RWPE2 (cell line): ENCODE results near the gene PDF.
A peak's percentile ranks its signal among the peaks of the same experiment; 100 is the strongest.

Source experiments
- ATAC-seq: fragments of 200-7000 bp; cut with Tn5 transposase; 3 replicates; pipeline ENCODE4 v1.9.1; 2021; ENCODE audit warnings: low read depth
- DNase-seq: peaks from one replicate; pipeline ENCODE4 v3.0.0-alpha.2; 2020; ENCODE audit warnings: low spot score
- H3K27ac ChIP-seq: fragments of 450-650 bp; 2 replicates; pipeline ENCODE4 v1.5.1; 2017; ENCODE audit warnings: mild to moderate bottlenecking; ENCODE audit not compliant: poor library complexity, severe bottlenecking
- H3K27me3 ChIP-seq: fragments of 250-450 bp; sonication (Bioruptor Pico); 2 replicates; pipeline ENCODE4 v1.5.1; 2021; ENCODE audit warnings: mild to moderate bottlenecking, moderate library complexity; ENCODE audit not compliant: insufficient read depth, poor library complexity, severe bottlenecking
- H3K36me3 ChIP-seq: fragments of 250-450 bp; sonication (Bioruptor Pico); 2 replicates; pipeline ENCODE4 v1.5.1; 2020; ENCODE audit warnings: low read depth, mild to moderate bottlenecking, moderate library complexity
- H3K4me1 ChIP-seq: fragments of 250-450 bp; sonication (Bioruptor Pico); 2 replicates; pipeline ENCODE4 v1.5.1; 2021; ENCODE audit warnings: mild to moderate bottlenecking, moderate library complexity; ENCODE audit not compliant: insufficient read depth, poor library complexity, severe bottlenecking
- H3K4me3 ChIP-seq: fragments of 250-450 bp; sonication (Bioruptor Pico); 2 replicates; pipeline ENCODE4 v1.5.1; 2021; ENCODE audit warnings: mild to moderate bottlenecking, moderate library complexity; ENCODE audit not compliant: severe bottlenecking
- H3K9me3 ChIP-seq: fragments of 250-450 bp; sonication (Bioruptor Pico); 2 replicates; pipeline ENCODE4 v1.5.1; 2021; ENCODE audit warnings: mild to moderate bottlenecking, moderate library complexity; ENCODE audit not compliant: severe bottlenecking
- CTCF ChIP-seq: fragments of 450-650 bp; IDR thresholded peaks from one replicate; pipeline ENCODE4 v1.5.1; 2017; ENCODE audit warnings: mild to moderate bottlenecking, moderate library complexity; ENCODE audit not compliant: poor library complexity, severe bottlenecking

The PDF gene

GRCh38 chr16:69330286-69331109, at the start of gene PDF:
TSS of gene PDF (minus strand) at chr16:69330588. CDS start at chr16:69330570, 18 bp downstream.
- Histone ChIP-seq H3K9me3 (no peaks in the 10 kb centered on the region), H3K4me3 (peak within 1 kb of the TSS; percentile 83), H3K36me3 (peaks cover 73% of the 10 kb centered on the region), H3K27ac (peak within 1 kb of the TSS; percentile 57), H3K27me3 (no peaks in the 10 kb centered on the region), H3K4me1 (peaks cover 13% of the 10 kb centered on the region)
- peak; percentile 96 for DNase-seq
- no peak for TF ChIP-seq CTCF
- peak; percentile 91 for ATAC-seq

GRCh38 chr16:69378760-69379159, 48.4 kb upstream of the PDF start:
- Histone ChIP-seq H3K9me3 (no peaks in the 10 kb centered on the region), H3K4me1 (no peaks in the 10 kb centered on the region), H3K27me3 (no peaks in the 10 kb centered on the region), H3K36me3 (peaks cover 83% of the 10 kb centered on the region), H3K27ac (no peak overlapping the region), H3K4me3 (no peak overlapping the region)
- no peak for DNase-seq
- no peak for TF ChIP-seq CTCF
- ATAC-seq, result no peak

GRCh38 chr16:69378036-69378435, 47.6 kb upstream of the PDF start:
- TF ChIP-seq CTCF, result no peak
- Histone ChIP-seq H3K27ac (no peak overlapping the region), H3K36me3 (peaks cover 80% of the 10 kb centered on the region), H3K4me1 (no peaks in the 10 kb centered on the region), H3K9me3 (no peaks in the 10 kb centered on the region), H3K27me3 (no peaks in the 10 kb centered on the region), H3K4me3 (no peak overlapping the region)
- ATAC-seq (no peak), DNase-seq (no peak)

- DNase-seq (no peak), ATAC-seq (no peak)
- Histone ChIP-seq H3K4me1 (no peaks in the 10 kb centered on the region), H3K4me3 (no peak overlapping the region), H3K27ac (no peak overlapping the region), H3K27me3 (no peaks in the 10 kb centered on the region), H3K9me3 (no peaks in the 10 kb centered on the region), H3K36me3 (peaks cover 80% of the 10 kb centered on the region)
- TF ChIP-seq CTCF, result no peak
Measured at GRCh38 chr16:69376393-69377059, 46.1 kb upstream of the PDF start.
